GM21381 (cell line): ENCODE measurements around the gene ADAT2.

Experiments used
- ATAC-seq: cut with Tn5 transposase; IDR thresholded peaks from one replicate; pipeline ENCODE4 v1.9.1; 2021; ENCODE audit warnings: mild to moderate bottlenecking, moderate library complexity; ENCODE audit not compliant: unreplicated experiment

ADAT2 gene

GRCh38 chr6:143399176-143399575 lies 51.3 kb downstream of the ADAT2 start:
- ATAC-seq, result no peak

- no peak for ATAC-seq
Measured at GRCh38 chr6:143397227-143398222, 53.0 kb downstream of the ADAT2 start.

GRCh38 chr6:143396497-143397226 lies 53.8 kb downstream of the ADAT2 start:
- ATAC-seq, result no peak

- ATAC-seq, result no peak
Measured at GRCh38 chr6:143395699-143396098, 54.8 kb downstream of the ADAT2 start.

GRCh38 chr6:143394389-143394788 lies 56.1 kb downstream of the ADAT2 start:
- no peak for ATAC-seq

- no peak for ATAC-seq
Measured at GRCh38 chr6:143390278-143390677, 60.2 kb downstream of the ADAT2 start.

GRCh38 chr6:143385636-143386035 lies 64.9 kb downstream of the ADAT2 start:
- ATAC-seq, result no peak

- ATAC-seq, result no peak
Measured at GRCh38 chr6:143376861-143377260, 73.6 kb downstream of the ADAT2 start.

- ATAC-seq, result no peak
Measured at GRCh38 chr6:143376375-143376774, 74.1 kb downstream of the ADAT2 start.

- no peak for ATAC-seq
Measured at GRCh38 chr6:143375022-143375585, 75.4 kb downstream of the ADAT2 start.

GRCh38 chr6:143374014-143374413 lies 76.5 kb downstream of the ADAT2 start:
- no peak for ATAC-seq
